Esophagus squamous epithelium (tissue), 4 donors: ENCODE data around the gene CDC14B.
A peak's percentile ranks its signal among the peaks of the same experiment; 100 is the strongest.

Experiments
- CTCF ChIP-seq, 6 experiments: fragments of 450-650 bp in 4 of 6; fragments of 200-600 bp in 2 of 6; sonication (generic) in 2 of 6; IDR thresholded peaks; one replicate each; pipeline ENCODE4 v1.5.1; 2016 to 2019; ENCODE audit warnings: antibody characterized with exemption in 6 of 6, mild to moderate bottlenecking in 4 of 6, moderate library complexity in 4 of 6
- POLR2A ChIP-seq, 4 donors: fragments of 450-650 bp; IDR thresholded peaks; one replicate each; pipeline ENCODE4 v1.6.1; 2017; ENCODE audit warnings: antibody characterized with exemption in 4 of 4, mild to moderate bottlenecking in 4 of 4, moderate library complexity in 3 of 4

GRCh38 chr9:96619491-96620180, at the start of gene CDC14B:
- peak in 3 of 6 experiments; percentile 12 to 27 (median 16) for TF ChIP-seq CTCF (IDR thresholded peaks at IDR 0.05)
- TF ChIP-seq POLR2A (IDR thresholded peaks at IDR 0.05): peak in 1 of 4 donors; percentile 35
